SK-N-SH (cell line): ENCODE measurements around the gene PACSIN2. TPM values are rescaled to one million over a fixed set of nuclear protein-coding genes. Genes with fewer than 3 reads are reported as not detected.

ENCODE experiments used
- CTCF ChIA-PET: fragments of 300-600, 350-600 bp; formaldehyde crosslinking; extraction: SDS; loops from one replicate; lab custom pipeline; 2021; lab: Yijun Ruan, JAX
- POLR2A ChIA-PET: fragments of 350-600 bp; sonication (Branson Sonifier 250); formaldehyde crosslinking; extraction: SDS; loops from one replicate; lab custom pipeline; 2020; ENCODE audit warnings: antibody characterized with exemption, inconsistent platforms; lab: Yijun Ruan, JAX
- DNase-seq: peaks from one replicate; pipeline ENCODE4 v3.0.0; 2012
- H2AFZ ChIP-seq: fragments of 200-600 bp; sonication (generic); 2 replicates; pipeline ENCODE4 v1.8.1; 2016; ENCODE audit warnings: antibody characterized with exemption, mild to moderate bottlenecking, low read depth
- H3F3A ChIP-seq: fragments of 200-600 bp; sonication (generic); replicated peaks from 2 replicates; pipeline ENCODE3; 2016; ENCODE audit warnings: antibody characterized with exemption, mild to moderate bottlenecking; ENCODE audit not compliant: insufficient read depth
- H3K27ac ChIP-seq, 2 experiments: fragments of 200-500 bp in 1 of 2; fragments of 200-600 bp in 1 of 2; sonication (Bioruptor generic) in 1 of 2; sonication (generic), shearing (Covaris generic) in 1 of 2; 2 replicates each; pipeline versions ENCODE4 v1.5.1 to v1.6.1; 2014 to 2016; ENCODE audit warnings: low read depth in 2 of 2, inconsistent platforms in 1 of 2, low read length in 1 of 2, mild to moderate bottlenecking in 1 of 2, mixed read lengths in 1 of 2
- H3K27me3 ChIP-seq: fragments of 200-600 bp; sonication (generic), shearing (Covaris generic); 2 replicates; pipeline ENCODE4 v1.6.1; 2016; ENCODE audit warnings: mixed run types; ENCODE audit not compliant: insufficient read depth
- H3K36me3 ChIP-seq, 2 experiments: fragments of 200-500 bp in 1 of 2; fragments of 200-600 bp in 1 of 2; sonication (Bioruptor generic) in 1 of 2; sonication (generic) in 1 of 2; replicated peaks in 1 of 2; 2 replicates each; pipeline versions ENCODE3 to v1.5.1; 2014 to 2016; ENCODE audit warnings: low read length in 1 of 2, mild to moderate bottlenecking in 1 of 2; ENCODE audit not compliant: insufficient read depth in 2 of 2, control insufficient read depth in 1 of 2
- H3K4me1 ChIP-seq, 2 experiments: fragments of 200-500 bp in 1 of 2; fragments of 200-600 bp in 1 of 2; sonication (Bioruptor generic) in 1 of 2; sonication (generic), shearing (Covaris generic) in 1 of 2; 2 replicates each; pipeline versions ENCODE4 v1.5.1 to v1.6.1; 2014 to 2016; ENCODE audit warnings: low read depth in 1 of 2, low read length in 1 of 2, mixed run types in 1 of 2; ENCODE audit not compliant: insufficient read depth in 2 of 2, control insufficient read depth in 1 of 2
- H3K4me2 ChIP-seq: fragments of 200-600 bp; sonication (generic), shearing (Covaris generic); 2 replicates; pipeline ENCODE4 v1.6.1; 2017; ENCODE audit warnings: mixed run types
- H3K4me3 ChIP-seq, 2 experiments: fragments of 200-500 bp in 1 of 2; fragments of 200-600 bp in 1 of 2; sonication (Bioruptor generic) in 1 of 2; sonication (generic), shearing (Covaris generic) in 1 of 2; 2 replicates each; pipeline versions ENCODE4 v1.5.1 to v1.8.1; 2014 to 2016; ENCODE audit warnings: low read depth in 2 of 2, inconsistent platforms in 1 of 2, low read length in 1 of 2, mild to moderate bottlenecking in 1 of 2, mixed read lengths in 1 of 2, moderate library complexity in 1 of 2
- H3K79me2 ChIP-seq: fragments of 200-600 bp; sonication (generic); 2 replicates; pipeline ENCODE4 v1.8.1; 2017; ENCODE audit warnings: mild to moderate bottlenecking; ENCODE audit not compliant: insufficient read depth
- H3K9ac ChIP-seq: fragments of 200-600 bp; sonication (generic); 2 replicates; pipeline ENCODE4 v1.6.1; 2017; ENCODE audit warnings: mixed run types
- H3K9me2 ChIP-seq: fragments of 200-600 bp; sonication (generic); 2 replicates; pipeline ENCODE4 v1.6.1; 2017; ENCODE audit warnings: mixed run types
- H3K9me3 ChIP-seq: fragments of 200-600 bp; sonication (generic); 2 replicates; pipeline ENCODE4 v1.6.1; 2017; ENCODE audit warnings: mixed run types, mild to moderate bottlenecking, moderate library complexity
- H4K20me1 ChIP-seq: fragments of 200-600 bp; sonication (generic); 2 replicates; pipeline ENCODE4 v1.6.1; 2017; ENCODE audit warnings: mild to moderate bottlenecking, mixed run types; ENCODE audit not compliant: insufficient read depth
- CHD2 ChIP-seq: fragments of 150-350 bp; IDR thresholded peaks from 2 replicates; pipeline ENCODE4 v1.6.1; 2018; ENCODE audit warnings: low read length; ENCODE audit not compliant: partially characterized antibody
- ELF1 ChIP-seq: IDR thresholded peaks from 2 replicates; pipeline ENCODE4 v1.4.0; 2012
- FOXJ3 ChIP-seq: sonication (generic); formaldehyde crosslinking; IDR thresholded peaks from 2 replicates; pipeline ENCODE4 v1.5.1; 2020; ENCODE audit warnings: mild to moderate bottlenecking, missing genetic modification reagents
- JUND ChIP-seq: IDR thresholded peaks from 2 replicates; pipeline ENCODE4 v1.4.0; 2012
- MEF2A ChIP-seq: IDR thresholded peaks from 2 replicates; pipeline ENCODE4 v1.4.0; 2012; ENCODE audit warnings: low read depth, borderline replicate concordance
- NFIC ChIP-seq: IDR thresholded peaks from 2 replicates; pipeline ENCODE4 v1.4.0; 2012; ENCODE audit warnings: borderline replicate concordance
- POLR2AphosphoS5 ChIP-seq: IDR thresholded peaks from 2 replicates; pipeline ENCODE4 v1.6.1; 2012; ENCODE audit warnings: low read depth, low read length
- RAD21 ChIP-seq: IDR thresholded peaks from 2 replicates; pipeline ENCODE4 v1.6.1; 2012; ENCODE audit warnings: mild to moderate bottlenecking, low read length
- RCOR1 ChIP-seq: fragments of 150-350 bp; IDR thresholded peaks from 2 replicates; pipeline ENCODE4 v1.6.1; 2017; ENCODE audit warnings: antibody characterized with exemption, low read length
- RFX5 ChIP-seq: IDR thresholded peaks from 2 replicates; pipeline ENCODE4 v1.6.1; 2012; ENCODE audit warnings: mild to moderate bottlenecking, improper control_type of control experiment, low read length
- RXRA ChIP-seq: IDR thresholded peaks from 2 replicates; pipeline ENCODE4 v1.4.0; 2012; ENCODE audit warnings: low read depth, mild to moderate bottlenecking, borderline replicate concordance
- SIN3A ChIP-seq: IDR thresholded peaks from 2 replicates; pipeline ENCODE4 v1.6.1; 2012; ENCODE audit warnings: low read depth, mild to moderate bottlenecking, low read length, moderate library complexity, borderline replicate concordance
- SMC3 ChIP-seq: IDR thresholded peaks from 2 replicates; pipeline ENCODE4 v1.6.1; 2012; ENCODE audit warnings: low read depth, low read length, improper control_type of control experiment
- TAF1 ChIP-seq: IDR thresholded peaks from 2 replicates; pipeline ENCODE4 v1.6.1; 2012; ENCODE audit warnings: low read depth, mild to moderate bottlenecking, low read length, moderate library complexity, borderline replicate concordance
- YY1 ChIP-seq: IDR thresholded peaks from 2 replicates; pipeline ENCODE4 v1.4.0; 2012; ENCODE audit warnings: low read depth, mild to moderate bottlenecking
- WGBS: methylation state at CpG from one replicate; pipeline ENCODE4 v1.1.6; 2017; ENCODE audit warnings: low lambda C conversion rate; 5-methylcytosine and 5-hydroxymethylcytosine counted together
- polyA plus RNA-seq, 3 experiments: library from polyadenylated mRNA; depleted of rRNA; stranded (reverse); fragments of >200 nt; gene quantifications; 2 replicates each; pipeline ENCODE4 v1.2.3, GENCODE V29; 2012
- TF ChIP-seq, protein P1 (sequence below): fragments of 200-600 bp; sonication (generic); IDR thresholded peaks from 2 replicates; pipeline ENCODE4 v1.6.1; 2017; ENCODE audit warnings: antibody characterized with exemption, mild to moderate bottlenecking, moderate library complexity
- TF ChIP-seq, protein P2 (sequence below): IDR thresholded peaks from 2 replicates; pipeline ENCODE4 v1.4.0; 2012; ENCODE audit warnings: low read depth, borderline replicate concordance
- TF ChIP-seq, protein P3 (sequence below): IDR thresholded peaks from 2 replicates; pipeline ENCODE4; 2012

The PACSIN2 gene
- polyA plus RNA-seq, 1 of the 3 experiments (the other 2 are of a cell fraction): 60.5 TPM

DNA sequence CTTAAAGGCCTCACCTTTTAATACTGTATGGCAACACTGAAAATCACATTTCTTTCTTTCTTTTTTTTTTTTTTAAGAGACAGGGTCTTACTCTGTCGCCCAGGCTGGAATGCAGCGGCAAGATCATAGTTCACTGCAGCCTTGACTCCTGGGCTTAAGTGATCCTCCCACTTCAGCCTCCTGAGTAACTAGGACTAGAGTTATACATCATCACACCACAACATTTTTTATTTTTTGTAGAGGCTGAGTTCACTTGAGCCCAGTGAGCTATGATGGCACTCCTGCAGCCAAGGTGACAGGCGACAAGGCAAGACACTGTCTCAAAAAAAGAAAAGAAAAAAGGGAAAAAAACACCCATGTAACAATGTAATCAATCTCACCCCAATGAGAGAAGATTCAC lies 167.8 kb downstream of the PACSIN2 start:
- H3K4me2 ChIP-seq: no peak overlapping the region
- no peaks in the 10 kb centered on the region for H3K9me3 ChIP-seq
- WGBS: 98% methylated on average over 3 of the region's 3 CpGs
- no peaks in the 10 kb centered on the region for H3K27me3 ChIP-seq
- no peaks in the 10 kb centered on the region for H3K4me1 ChIP-seq
- peaks cover 8 to 9% of the 10 kb centered on the region in 2 experiments for H3K36me3 ChIP-seq
- no peak overlapping the region for H2AFZ ChIP-seq
- H3K9ac ChIP-seq: no peak overlapping the region
- H3F3A ChIP-seq: peaks cover 6% of the 10 kb centered on the region
- CTCF ChIA-PET: no interaction called here
- no peaks in the 10 kb centered on the region for H3K9me2 ChIP-seq
- H3K79me2 ChIP-seq: peaks cover 48% of the 10 kb centered on the region
- H3K4me3 ChIP-seq: no peak overlapping the region
- POLR2A ChIA-PET: no interaction called here
- DNase-seq: no peak
- peaks cover 20% of the 10 kb centered on the region for H4K20me1 ChIP-seq
- no peak overlapping the region for H3K27ac ChIP-seq
- TF ChIP-seq YY1 (no peak), FOXJ3 (CRISPR knock-in tag) (no peak), ELF1 (no peak), SIN3A (no peak), RXRA (no peak)

DNA sequence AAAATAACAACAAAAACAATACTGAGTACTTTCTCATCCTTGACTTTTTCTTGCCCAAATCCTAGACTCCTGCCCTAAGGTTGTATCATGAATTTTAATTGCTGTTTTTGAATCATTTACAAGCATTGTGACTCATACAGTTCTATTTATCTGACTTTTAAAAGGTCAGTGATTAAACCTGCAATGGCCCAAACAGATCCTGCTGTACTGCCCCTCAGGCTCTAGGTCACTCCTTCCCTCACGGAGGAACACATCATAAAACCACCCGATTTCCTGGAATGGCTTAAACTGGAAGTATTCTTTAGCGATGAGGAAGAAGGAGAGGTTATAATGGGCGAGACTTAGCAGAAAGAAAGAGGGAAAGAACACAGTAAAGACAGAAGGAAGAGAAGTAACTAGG lies 170.2 kb downstream of the PACSIN2 start:
- Histone ChIP-seq H3F3A (peaks cover 16% of the 10 kb centered on the region), H3K79me2 (peaks cover 34% of the 10 kb centered on the region), H3K27ac (no peak overlapping the region), H3K4me1 (no peaks in the 10 kb centered on the region), H3K4me3 (no peak overlapping the region), H4K20me1 (peaks cover 9% of the 10 kb centered on the region), H3K27me3 (no peaks in the 10 kb centered on the region), H3K36me3 (peaks cover 8 to 15% of the 10 kb centered on the region in 2 experiments), H3K9ac (no peak overlapping the region), H3K9me3 (no peaks in the 10 kb centered on the region), H3K9me2 (no peaks in the 10 kb centered on the region), H2AFZ (no peak overlapping the region), H3K4me2 (no peak overlapping the region)
- ChIA-PET POLR2A (no interaction called here), CTCF (interaction anchor here (1.1 kb wide), 1 partner anchor 8 kb away, joined by 3 read pairs; no protein-coding TSS in a partner anchor)
- TF ChIP-seq RCOR1 (no peak), RAD21 (no peak), YY1 (no peak), JUND (no peak), CHD2 (no peak), SMC3 (no peak), TAF1 (no peak), RFX5 (no peak), ELF1 (no peak), NFIC (no peak), MEF2A (no peak), SIN3A (no peak), RXRA (no peak), POLR2AphosphoS5 (no peak)
- TF ChIP-seq, protein P1, sequence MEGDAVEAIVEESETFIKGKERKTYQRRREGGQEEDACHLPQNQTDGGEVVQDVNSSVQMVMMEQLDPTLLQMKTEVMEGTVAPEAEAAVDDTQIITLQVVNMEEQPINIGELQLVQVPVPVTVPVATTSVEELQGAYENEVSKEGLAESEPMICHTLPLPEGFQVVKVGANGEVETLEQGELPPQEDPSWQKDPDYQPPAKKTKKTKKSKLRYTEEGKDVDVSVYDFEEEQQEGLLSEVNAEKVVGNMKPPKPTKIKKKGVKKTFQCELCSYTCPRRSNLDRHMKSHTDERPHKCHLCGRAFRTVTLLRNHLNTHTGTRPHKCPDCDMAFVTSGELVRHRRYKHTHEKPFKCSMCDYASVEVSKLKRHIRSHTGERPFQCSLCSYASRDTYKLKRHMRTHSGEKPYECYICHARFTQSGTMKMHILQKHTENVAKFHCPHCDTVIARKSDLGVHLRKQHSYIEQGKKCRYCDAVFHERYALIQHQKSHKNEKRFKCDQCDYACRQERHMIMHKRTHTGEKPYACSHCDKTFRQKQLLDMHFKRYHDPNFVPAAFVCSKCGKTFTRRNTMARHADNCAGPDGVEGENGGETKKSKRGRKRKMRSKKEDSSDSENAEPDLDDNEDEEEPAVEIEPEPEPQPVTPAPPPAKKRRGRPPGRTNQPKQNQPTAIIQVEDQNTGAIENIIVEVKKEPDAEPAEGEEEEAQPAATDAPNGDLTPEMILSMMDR: no peak
- TF ChIP-seq, protein P2, sequence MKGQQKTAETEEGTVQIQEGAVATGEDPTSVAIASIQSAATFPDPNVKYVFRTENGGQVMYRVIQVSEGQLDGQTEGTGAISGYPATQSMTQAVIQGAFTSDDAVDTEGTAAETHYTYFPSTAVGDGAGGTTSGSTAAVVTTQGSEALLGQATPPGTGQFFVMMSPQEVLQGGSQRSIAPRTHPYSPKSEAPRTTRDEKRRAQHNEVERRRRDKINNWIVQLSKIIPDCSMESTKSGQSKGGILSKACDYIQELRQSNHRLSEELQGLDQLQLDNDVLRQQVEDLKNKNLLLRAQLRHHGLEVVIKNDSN: no peak
- TF ChIP-seq, protein P3, sequence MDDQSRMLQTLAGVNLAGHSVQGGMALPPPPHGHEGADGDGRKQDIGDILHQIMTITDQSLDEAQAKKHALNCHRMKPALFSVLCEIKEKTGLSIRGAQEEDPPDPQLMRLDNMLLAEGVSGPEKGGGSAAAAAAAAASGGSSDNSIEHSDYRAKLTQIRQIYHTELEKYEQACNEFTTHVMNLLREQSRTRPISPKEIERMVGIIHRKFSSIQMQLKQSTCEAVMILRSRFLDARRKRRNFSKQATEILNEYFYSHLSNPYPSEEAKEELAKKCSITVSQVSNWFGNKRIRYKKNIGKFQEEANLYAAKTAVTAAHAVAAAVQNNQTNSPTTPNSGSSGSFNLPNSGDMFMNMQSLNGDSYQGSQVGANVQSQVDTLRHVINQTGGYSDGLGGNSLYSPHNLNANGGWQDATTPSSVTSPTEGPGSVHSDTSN: no peak
- 57% methylated on average over 4 of the region's 4 CpGs for WGBS
- no peak for DNase-seq
